ENCODE data around the gene LY6G6F. TPM values are rescaled to one million over a fixed set of nuclear protein-coding genes. Genes with fewer than 3 reads are reported as not detected.

LY6G6F gene
- total RNA-seq, 2 experiments from 2014 or later: not detected

DNA sequence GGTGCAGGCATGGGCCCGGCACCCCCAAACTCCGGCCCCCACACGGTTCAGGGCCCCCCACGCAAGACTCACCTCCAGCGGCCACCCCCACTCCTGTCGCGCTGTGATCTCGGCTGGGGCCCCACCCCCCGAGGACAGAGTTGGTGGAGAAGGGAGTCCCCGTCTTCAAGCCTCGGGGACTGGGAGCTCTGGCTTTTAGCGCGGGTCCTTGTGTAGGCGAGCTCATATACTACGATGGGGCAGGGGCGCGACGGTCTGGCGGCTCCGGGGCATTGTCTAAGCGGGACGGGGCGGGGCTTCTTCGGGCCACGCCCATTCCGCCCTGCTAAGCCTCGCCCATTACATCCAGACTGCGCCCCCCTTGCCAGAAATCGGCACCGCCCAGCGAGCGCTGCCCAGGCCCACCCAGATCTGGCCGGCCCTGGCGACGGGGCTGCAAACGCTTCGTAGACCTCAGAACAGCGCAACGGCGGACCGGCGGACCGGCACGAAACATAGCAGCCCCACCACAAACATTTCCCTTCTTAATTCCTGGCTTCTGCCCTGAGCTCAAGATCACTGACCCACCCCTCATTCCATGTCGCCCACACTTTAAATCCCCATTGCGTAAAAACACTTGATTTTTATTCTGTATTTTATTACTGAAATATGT lies 23.4 kb downstream of the LY6G6F start:
- DNase-seq: peak; percentile 69
- POLR2A ChIA-PET: interaction anchor here (0.7 to 2.5 kb wide), 4 partner anchors 9 to 104 kb away, joined by 3 to 11 read pairs (median 4); partner anchors contain the start of gene MSH5
- H3K36me3 Mint-ChIP-seq: peaks cover 42% of the 10 kb centered on the region
- H3K4me1 Mint-ChIP-seq (ENCODE audit: low read depth): peaks cover 69% of the 10 kb centered on the region
- H3K9me3 Mint-ChIP-seq: no peaks in the 10 kb centered on the region
- H3K27me3 Mint-ChIP-seq: no peaks in the 10 kb centered on the region
- H3K4me3 Mint-ChIP-seq: peak overlapping the region; percentile 80
- H3K27ac Mint-ChIP-seq: no peak overlapping the region
- intact Hi-C loops (cut with micrococcal nuclease): loop anchor here (1.0 to 10.0 kb wide), 3 partner anchors 39 to 1165 kb away; partner anchors contain the start of gene DXO
- CTCF ChIA-PET: interaction anchor here (0.7 to 4.2 kb wide), 18 partner anchors 10 to 258 kb away, joined by 3 to 40 read pairs (median 5); partner anchors contain the start of genes ABHD16A, HSPA1A, HSPA1B and HSPA1L

DNA sequence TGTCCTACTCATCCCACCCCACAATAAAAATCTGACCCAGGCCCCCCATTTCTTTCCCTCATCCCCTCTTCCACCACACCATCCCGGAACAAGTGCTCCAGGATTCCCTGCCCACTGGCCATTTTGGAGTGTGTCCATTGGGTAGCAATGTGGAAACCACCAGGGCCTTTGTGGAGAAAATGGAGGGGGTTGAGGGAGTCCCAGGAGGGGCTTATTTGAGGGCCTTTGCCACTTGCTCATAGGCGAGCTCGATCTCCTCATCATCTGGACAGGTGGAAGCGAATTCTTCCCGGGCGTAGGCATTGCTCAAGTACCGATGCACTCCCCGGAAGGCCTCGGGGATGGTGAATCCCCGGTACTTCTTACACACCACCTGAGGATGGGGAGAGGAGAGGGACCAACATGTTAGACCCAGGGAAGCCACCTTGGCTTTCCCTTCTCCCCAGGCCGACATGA lies 24.0 kb downstream of the LY6G6F start:
- no peak for DNase-seq
- Mint-ChIP-seq H3K4me1 (ENCODE audit: low read depth) (peaks cover 67% of the 10 kb centered on the region), H3K36me3 (peaks cover 46% of the 10 kb centered on the region), H3K27ac (peak overlapping the region; percentile 10), H3K4me3 (no peak overlapping the region), H3K9me3 (no peaks in the 10 kb centered on the region), H3K27me3 (no peaks in the 10 kb centered on the region)
- POLR2A ChIA-PET: interaction anchor here (1.5 to 2.5 kb wide), 2 partner anchors 8 to 104 kb away, joined by 5 to 11 read pairs; partner anchors contain the start of gene MSH5
- intact Hi-C loops (cut with micrococcal nuclease): loop anchor here (10.0 kb wide), 2 partner anchors 244 to 1166 kb away; partner anchors contain the start of gene DXO
- CTCF ChIA-PET: interaction anchor here (1.0 to 4.2 kb wide), 13 partner anchors 9 to 161 kb away, joined by 4 to 40 read pairs (median 6); partner anchors contain the start of genes ABHD16A, HSPA1A, HSPA1L and LSM2

DNA sequence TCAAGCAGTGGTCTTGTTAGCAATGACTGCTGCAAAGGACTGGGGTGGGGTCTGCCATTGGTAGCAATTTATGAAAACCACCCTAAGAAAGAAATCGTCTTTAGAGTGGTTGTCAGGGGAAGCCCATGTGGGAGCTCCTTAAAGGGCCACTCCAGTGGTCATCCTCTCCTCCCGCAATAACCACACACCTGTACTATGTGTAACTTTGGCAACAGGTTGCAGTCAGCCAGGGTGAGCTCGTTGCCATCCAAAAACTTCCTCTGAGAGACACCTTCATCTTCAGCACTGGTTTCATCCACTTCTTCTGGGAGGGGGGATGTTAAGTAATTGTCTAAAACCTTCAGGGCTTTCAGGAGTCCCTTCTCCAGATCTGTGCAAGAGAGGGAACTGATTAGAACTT lies 25.4 kb downstream of the LY6G6F start:
- Mint-ChIP-seq H3K36me3 (peaks cover 51% of the 10 kb centered on the region), H3K27me3 (no peaks in the 10 kb centered on the region), H3K4me3 (no peak overlapping the region), H3K4me1 (ENCODE audit: low read depth) (peaks cover 59% of the 10 kb centered on the region), H3K9me3 (no peaks in the 10 kb centered on the region), H3K27ac (no peak overlapping the region)
- no peak for DNase-seq
- ChIA-PET POLR2A (interaction anchor here (1.1 to 1.2 kb wide), 2 partner anchors 91 to 131 kb away, joined by 3 to 5 read pairs; no protein-coding TSS in a partner anchor), CTCF (interaction anchor here (1.4 to 3.6 kb wide), 4 partner anchors 38 to 99 kb away, joined by 5 to 30 read pairs (median 17); partner anchors contain the start of gene LY6G5C)
- intact Hi-C loops (cut with micrococcal nuclease): loop anchor here (10.0 kb wide), 2 partner anchors 243 to 1167 kb away; partner anchors contain the start of gene DXO

DNA sequence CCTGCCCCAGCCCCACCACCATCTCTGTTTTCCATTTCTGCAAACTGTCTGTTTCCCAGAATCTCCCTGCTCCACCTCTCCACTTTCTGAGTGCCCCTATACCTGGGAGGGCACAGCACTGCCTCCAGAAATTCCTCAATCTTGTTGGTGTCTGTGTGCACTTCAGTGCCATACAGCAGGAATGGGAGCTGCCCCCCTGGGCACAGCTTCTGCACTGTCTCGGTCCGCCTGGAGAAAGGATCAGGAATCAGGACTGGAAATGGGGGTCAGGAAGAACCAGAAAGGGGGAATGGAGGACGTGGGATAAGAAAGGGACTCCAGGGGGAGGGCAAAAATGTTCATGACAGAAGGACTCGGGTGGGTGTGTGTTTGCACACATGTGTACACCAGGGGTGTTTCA lies 27.1 kb downstream of the LY6G6F start:
- intact Hi-C loops (cut with micrococcal nuclease): loop anchor here (10.0 kb wide), 2 partner anchors 241 to 1169 kb away; partner anchors contain the start of gene DXO
- no peaks in the 10 kb centered on the region for H3K9me3 Mint-ChIP-seq
- ChIA-PET POLR2A (interaction anchor here (1.1 kb wide), 1 partner anchor 81 kb away, joined by 4 read pairs; the partner anchor contains the start of gene BAG6), CTCF (interaction anchor here (0.6 to 8.1 kb wide), 3 partner anchors 36 to 462 kb away, joined by 3 to 67 read pairs (median 6); no protein-coding TSS in a partner anchor)
- no peak for DNase-seq
- no peaks in the 10 kb centered on the region for H3K27me3 Mint-ChIP-seq
- peaks cover 51% of the 10 kb centered on the region for H3K36me3 Mint-ChIP-seq
- peak overlapping the region; percentile 98 for H3K4me3 Mint-ChIP-seq
- H3K4me1 Mint-ChIP-seq (ENCODE audit: low read depth): peaks cover 64% of the 10 kb centered on the region
- H3K27ac Mint-ChIP-seq: peak overlapping the region; percentile 88

DNA sequence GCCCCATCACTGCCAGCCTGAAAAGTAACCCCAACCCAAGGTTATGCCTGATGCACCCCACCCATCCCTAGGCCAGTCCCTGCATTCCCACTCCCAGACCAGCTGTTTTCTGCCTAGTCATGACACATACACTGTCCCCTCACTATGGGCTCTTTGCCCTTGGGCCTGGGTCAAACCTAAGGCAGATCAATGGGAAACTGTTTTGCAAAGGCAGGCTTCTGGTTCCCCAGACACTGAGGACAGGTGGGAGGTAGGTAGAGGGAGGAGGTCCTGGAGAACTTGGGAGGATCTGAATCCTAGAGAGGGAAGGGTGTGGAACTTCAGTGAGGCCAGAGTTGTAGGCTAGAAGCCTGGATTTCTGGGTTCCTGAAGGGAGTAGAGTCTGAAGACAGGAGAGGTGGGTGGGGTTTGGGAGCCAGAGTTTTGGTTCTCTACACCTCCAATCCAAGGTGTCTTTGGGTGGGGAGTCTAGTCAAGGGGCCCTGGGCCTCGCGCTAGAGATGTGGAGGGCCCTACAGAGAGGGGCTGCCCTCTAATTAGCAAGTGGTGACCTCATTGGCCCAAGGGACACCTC lies 27.7 kb downstream of the LY6G6F start:
- Mint-ChIP-seq H3K27me3 (no peaks in the 10 kb centered on the region), H3K4me1 (ENCODE audit: low read depth) (peaks cover 64% of the 10 kb centered on the region), H3K4me3 (peak overlapping the region; percentile 98), H3K27ac (peak overlapping the region; percentile 88), H3K36me3 (peaks cover 49% of the 10 kb centered on the region), H3K9me3 (no peaks in the 10 kb centered on the region)
- no peak for DNase-seq
- ChIA-PET POLR2A (interaction anchor here (0.7 to 3.0 kb wide), 4 partner anchors 73 to 193 kb away, joined by 3 to 15 read pairs (median 3); partner anchors contain the start of genes DDX39B, HSPA1B and LSM2), CTCF (interaction anchor here (0.6 to 8.1 kb wide), 3 partner anchors 37 to 461 kb away, joined by 3 to 67 read pairs (median 3); partner anchors contain the start of gene LY6G5C)
- intact Hi-C loops (cut with micrococcal nuclease): loop anchor here (10.0 kb wide), 2 partner anchors 240 to 1170 kb away; partner anchors contain the start of gene DXO

DNA sequence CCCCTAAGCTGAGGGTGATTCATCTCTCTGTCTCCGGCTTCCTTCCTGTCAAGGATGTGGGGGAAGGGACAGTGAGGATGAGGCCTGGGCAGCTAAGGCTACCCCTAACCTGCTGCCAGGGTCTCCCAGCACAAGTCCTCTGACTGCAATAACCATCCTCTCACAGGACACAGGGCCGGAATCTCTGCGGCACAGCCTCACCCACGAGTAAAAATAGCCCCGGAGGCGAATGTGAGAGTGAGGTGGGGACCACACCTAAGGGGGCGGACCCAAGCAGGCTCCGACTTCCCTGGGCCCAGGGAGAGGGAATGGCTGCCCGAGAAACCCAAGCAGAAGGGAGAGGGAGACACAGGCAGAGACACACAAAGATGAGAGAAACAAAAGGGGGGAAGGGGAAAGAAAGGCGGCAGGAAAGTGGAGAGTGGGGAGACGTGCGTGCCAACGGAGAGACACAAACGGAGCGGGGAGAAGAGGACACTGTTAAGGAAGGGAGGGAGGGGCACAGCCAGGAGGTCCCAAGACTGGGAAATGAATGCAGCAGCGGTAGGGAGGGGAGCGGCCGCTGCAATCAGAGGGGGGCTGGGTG lies 28.2 kb downstream of the LY6G6F start:
- ChIA-PET CTCF (interaction anchor here (1.3 to 8.1 kb wide), 4 partner anchors 36 to 95 kb away, joined by 3 to 67 read pairs (median 7); partner anchors contain the start of gene LY6G5C), POLR2A (interaction anchor here (0.6 to 3.0 kb wide), 7 partner anchors 49 to 194 kb away, joined by 3 to 15 read pairs (median 3); partner anchors contain the start of genes DDX39B, HSPA1B and LSM2)
- peak; percentile 76 for DNase-seq
- Mint-ChIP-seq H3K4me3 (peak overlapping the region; percentile 98), H3K27me3 (no peaks in the 10 kb centered on the region), H3K4me1 (ENCODE audit: low read depth) (peaks cover 65% of the 10 kb centered on the region), H3K27ac (peak overlapping the region; percentile 88), H3K9me3 (no peaks in the 10 kb centered on the region), H3K36me3 (peaks cover 50% of the 10 kb centered on the region)
- intact Hi-C loops (cut with micrococcal nuclease): loop anchor here (5.0 to 10.0 kb wide), 4 partner anchors 188 to 1170 kb away; partner anchors contain the start of genes ATP6V1G2, DXO, NFKBIL1 and PSMB8

DNA sequence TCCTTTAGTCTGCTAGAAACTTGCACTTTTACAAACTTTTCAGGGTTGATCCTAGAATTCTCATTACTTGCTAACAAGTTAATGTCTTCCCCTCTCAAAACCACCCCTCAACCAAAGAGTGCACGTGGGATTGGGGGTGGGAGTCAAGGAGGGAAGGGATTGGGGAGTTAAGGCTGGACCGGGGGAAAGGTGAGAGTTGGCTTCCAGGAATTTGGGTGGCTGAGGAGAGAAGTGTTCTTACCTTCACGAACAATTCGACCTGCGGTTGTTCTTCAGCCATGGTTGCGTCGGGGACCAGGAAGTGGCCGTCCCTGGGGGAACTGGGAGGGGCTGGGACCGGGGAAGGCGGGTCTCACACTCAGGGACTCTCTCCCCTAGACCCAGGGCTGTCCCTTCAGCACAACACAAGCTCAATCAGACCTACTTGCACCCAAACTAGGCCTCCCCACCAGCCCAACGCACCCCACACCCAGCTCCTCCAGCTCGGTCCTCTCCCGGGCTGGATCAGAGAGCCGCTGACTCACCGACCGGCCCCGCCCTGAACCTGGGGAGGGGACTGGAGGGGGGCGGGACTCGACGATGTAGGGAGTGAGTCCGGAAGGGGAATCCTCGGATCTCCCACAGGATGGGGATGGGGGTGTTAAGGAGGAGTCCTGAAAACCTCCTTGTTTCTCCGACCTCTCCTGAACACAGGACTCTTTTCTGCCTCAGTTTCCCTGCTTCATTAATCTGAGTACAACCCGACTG lies 29.5 kb downstream of the LY6G6F start, which contains the start of gene CLIC1:
CLIC1 (minus strand) TSS at position 510 of the 747 bp plus-strand sequence; CDS start at position 280, 230 bp downstream.
- Mint-ChIP-seq H3K4me1 (ENCODE audit: low read depth) (peaks cover 64% of the 10 kb centered on the region), H3K27ac (peak within 1 kb of the TSS; percentile 88), H3K27me3 (no peaks in the 10 kb centered on the region), H3K9me3 (no peaks in the 10 kb centered on the region), H3K36me3 (peaks cover 52% of the 10 kb centered on the region), H3K4me3 (peak within 1 kb of the TSS; percentile 98)
- intact Hi-C loops (cut with micrococcal nuclease): loop anchor here (5.0 to 10.0 kb wide), 4 partner anchors 189 to 1171 kb away; partner anchors contain the start of genes ATP6V1G2, DXO, NFKBIL1 and PSMB8
- ChIA-PET POLR2A (interaction anchor here (0.6 to 3.4 kb wide), 8 partner anchors 10 to 94 kb away, joined by 3 to 15 read pairs (median 3); partner anchors contain the start of genes GPANK1 and HSPA1B), CTCF (interaction anchor here (1.1 to 8.1 kb wide), 4 partner anchors 35 to 94 kb away, joined by 3 to 67 read pairs (median 7); no protein-coding TSS in a partner anchor)
- DNase-seq: peak; percentile 91

DNA sequence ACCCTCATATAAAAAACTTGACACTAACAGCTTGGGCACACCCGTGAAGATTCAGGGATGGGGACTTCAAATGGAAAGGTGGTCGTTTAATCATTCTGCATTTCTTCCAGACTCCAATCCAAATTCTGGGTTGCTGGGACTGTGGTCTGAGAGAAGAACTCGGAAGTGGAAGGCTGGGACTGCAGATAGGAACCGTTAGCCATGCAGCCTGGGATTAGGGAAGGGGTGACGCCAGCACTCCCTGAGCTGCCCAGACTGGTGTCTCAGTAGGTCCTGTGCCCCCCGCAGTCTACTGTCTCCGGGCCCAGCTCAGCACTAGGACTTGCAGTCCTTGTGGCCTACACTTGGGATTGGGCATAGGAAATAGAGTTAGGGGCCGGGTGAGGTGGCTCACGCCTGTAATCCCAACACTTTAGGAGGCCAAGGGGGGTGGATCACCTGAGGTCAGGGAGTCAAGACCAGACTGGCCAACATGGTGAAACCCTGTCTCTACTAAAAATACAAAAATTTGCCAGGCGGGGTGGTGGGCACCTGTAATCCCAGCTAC lies 30.2 kb downstream of the LY6G6F start:
- Mint-ChIP-seq H3K4me3 (peak overlapping the region; percentile 98), H3K27me3 (no peaks in the 10 kb centered on the region), H3K4me1 (ENCODE audit: low read depth) (peaks cover 66% of the 10 kb centered on the region), H3K9me3 (no peaks in the 10 kb centered on the region), H3K27ac (peak overlapping the region; percentile 88), H3K36me3 (peaks cover 55% of the 10 kb centered on the region)
- POLR2A ChIA-PET: interaction anchor here (0.7 to 3.4 kb wide), 6 partner anchors 76 to 99 kb away, joined by 3 to 15 read pairs (median 8); partner anchors contain the start of genes HSPA1A, HSPA1B and HSPA1L
- DNase-seq: no peak
- intact Hi-C loops (cut with micrococcal nuclease): loop anchor here (5.0 to 10.0 kb wide), 4 partner anchors 190 to 1172 kb away; partner anchors contain the start of genes ATP6V1G2, DXO, NFKBIL1 and PSMB8
- CTCF ChIA-PET: interaction anchor here (1.1 to 8.1 kb wide), 8 partner anchors 34 to 94 kb away, joined by 3 to 67 read pairs (median 7); no protein-coding TSS in a partner anchor

DNA sequence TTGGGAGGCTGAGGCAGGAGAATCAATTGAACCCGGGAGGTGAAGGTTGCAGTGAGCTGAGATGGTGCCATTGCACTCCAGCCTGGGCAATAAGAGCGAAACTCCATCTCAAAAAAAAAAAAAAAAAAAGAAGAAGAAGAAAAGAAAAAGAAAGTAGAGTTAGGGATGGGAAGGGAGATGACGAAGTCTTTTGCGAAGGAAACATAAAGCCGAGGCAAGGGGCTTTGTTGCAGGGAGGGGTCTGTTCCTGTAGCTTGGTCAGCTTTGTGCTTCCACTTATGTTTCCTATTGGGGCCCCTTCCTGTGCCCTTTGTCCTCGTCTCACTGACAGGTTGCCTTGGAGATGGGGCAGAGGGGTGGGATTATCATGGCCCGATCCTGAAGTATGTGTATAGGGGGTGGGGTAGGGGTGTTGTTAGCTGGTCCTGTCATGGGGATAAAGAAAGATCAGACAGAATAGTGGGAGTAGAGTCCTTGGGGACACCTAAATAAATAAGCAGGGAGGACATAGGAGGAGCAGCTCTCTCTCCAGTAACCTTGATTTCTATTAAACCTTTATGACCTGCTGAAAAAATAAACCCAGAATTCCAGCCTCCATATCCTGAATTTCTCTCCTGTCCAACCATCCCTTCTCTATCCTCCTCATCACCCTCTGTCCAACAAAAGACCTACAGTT lies 30.8 kb downstream of the LY6G6F start:
- no peaks in the 10 kb centered on the region for H3K9me3 Mint-ChIP-seq
- CTCF ChIA-PET: interaction anchor here (0.6 to 8.1 kb wide), 14 partner anchors 8 to 186 kb away, joined by 3 to 67 read pairs (median 8); partner anchors contain the start of genes DDAH2, GPANK1, LSM2 and VARS1
- peak overlapping the region; percentile 88 for H3K27ac Mint-ChIP-seq
- H3K4me3 Mint-ChIP-seq: peak overlapping the region; percentile 98
- intact Hi-C loops (cut with micrococcal nuclease): loop anchor here (5.0 to 10.0 kb wide), 4 partner anchors 190 to 1173 kb away; partner anchors contain the start of genes ATP6V1G2, DXO, NFKBIL1 and PSMB8
- H3K4me1 Mint-ChIP-seq (ENCODE audit: low read depth): peaks cover 63% of the 10 kb centered on the region
- H3K36me3 Mint-ChIP-seq: peaks cover 52% of the 10 kb centered on the region
- DNase-seq: peak; percentile 42
- H3K27me3 Mint-ChIP-seq: no peaks in the 10 kb centered on the region
- POLR2A ChIA-PET: interaction anchor here (0.8 to 3.4 kb wide), 11 partner anchors 8 to 1234 kb away, joined by 3 to 15 read pairs (median 6); partner anchors contain the start of genes ABHD16A, ATF6B, DDAH2 and HSPA1A
